T-helper 1 cell (primary cell): Measurements from ENCODE around the gene CLK1.
A peak's percentile ranks its signal among the peaks of the same experiment; 100 is the strongest.
"Not testable (repeated sequence)": the region's sequence is repeated elsewhere in the genome, so short reads cannot be mapped to it uniquely, and the experiment has no call there.

ENCODE experiments used
- DNase-seq, 5 donors: peaks; one replicate each; pipeline ENCODE4 v3.0.0-alpha.2; 2012 to 2020
- total RNA-seq, 4 donors: gene quantifications; one replicate each; lab custom pipeline; 2026; lab: John Stamatoyannopoulos, UW

Gene CLK1
- total RNA-seq, result 995 to 1,543 (median 1,463) reads per million in 4 donors

DNA sequence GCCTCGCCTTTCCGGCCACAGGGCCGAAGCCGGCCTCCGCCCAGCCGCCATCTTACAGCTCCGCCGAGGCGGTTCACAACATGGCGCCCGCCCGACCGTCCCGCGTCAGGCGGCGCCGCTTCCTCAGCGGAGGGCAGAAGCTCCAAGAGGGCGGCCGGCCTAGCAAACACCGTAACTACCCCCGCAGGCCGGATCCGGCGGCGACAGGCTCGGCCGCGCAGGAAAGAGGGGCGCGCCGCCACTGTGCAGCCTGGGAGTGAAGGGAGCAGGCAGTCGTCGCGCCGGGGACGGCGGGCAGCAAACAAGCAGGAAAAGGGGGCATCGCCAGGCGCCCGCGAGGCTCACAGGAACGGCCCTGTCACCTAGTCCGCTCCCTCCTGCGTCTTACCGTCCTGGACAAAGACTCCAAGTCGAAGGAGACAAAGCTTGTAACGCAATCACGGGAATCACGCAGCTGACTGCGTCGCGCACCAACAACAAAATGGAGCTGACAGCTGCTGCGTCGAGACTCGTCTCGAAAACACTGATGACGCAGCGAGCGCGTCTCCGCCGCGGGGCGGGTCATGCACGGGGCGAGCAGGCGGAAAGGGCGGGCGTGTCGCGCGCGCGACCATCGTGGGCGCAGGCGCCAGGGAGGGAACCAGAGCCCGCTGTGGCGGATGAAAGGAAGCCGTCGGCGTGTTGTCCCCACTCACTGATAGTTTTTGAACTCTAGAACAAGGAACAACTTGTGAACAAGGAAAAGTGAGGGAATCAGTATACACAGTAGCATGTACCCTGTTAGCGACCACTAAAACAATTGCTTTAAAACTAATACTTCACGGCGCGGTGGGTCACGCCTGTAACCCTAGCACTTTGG, at the start of gene CLK1:
Gene CLK1, minus strand, starts transcription at position 483 of the 859 bp plus-strand sequence. CDS start 2,796 bp downstream, outside the sequence.
- DNase-seq, result peak; percentile 89 to 97 (median 96)

DNA sequence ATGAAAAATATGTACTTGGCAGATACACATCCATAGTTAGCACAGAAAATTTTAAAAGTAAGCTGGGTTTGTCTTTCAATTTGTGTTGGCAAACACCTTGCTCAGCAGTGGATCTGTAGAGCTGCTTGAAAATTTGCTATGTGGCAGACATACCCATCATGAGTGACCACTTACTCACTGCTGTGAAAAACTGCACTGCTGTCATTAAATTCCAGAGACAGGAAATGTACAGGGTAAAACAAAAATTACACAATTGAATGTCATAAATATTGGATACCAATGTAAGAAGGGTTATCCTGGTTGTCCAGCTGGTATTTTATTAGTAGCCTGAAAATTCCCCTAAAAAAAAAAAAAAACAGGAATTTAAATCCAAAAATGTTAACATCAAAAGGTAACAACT, 49.2 kb upstream of the CLK1 start:
- DNase-seq, result no peak

DNA sequence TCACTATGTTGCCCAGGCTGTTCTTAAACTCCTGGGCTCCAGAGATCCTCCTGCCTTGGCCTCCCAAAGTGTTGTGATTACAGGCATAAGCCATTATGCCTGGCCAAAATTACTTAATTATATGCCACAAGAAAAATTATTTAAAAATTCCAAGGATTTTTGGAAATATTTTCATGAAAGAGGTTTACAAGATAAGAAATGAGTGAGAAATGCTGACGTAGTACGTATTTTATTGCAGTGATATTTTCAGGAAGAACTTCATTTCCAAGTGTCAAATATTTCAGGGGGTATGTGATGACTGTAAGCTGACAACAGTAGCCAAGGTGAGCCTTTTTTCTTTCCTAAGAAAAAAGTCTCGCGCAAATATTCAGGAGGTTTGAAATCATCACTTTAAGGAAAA, 45.5 kb upstream of the CLK1 start:
- no peak for DNase-seq

DNA sequence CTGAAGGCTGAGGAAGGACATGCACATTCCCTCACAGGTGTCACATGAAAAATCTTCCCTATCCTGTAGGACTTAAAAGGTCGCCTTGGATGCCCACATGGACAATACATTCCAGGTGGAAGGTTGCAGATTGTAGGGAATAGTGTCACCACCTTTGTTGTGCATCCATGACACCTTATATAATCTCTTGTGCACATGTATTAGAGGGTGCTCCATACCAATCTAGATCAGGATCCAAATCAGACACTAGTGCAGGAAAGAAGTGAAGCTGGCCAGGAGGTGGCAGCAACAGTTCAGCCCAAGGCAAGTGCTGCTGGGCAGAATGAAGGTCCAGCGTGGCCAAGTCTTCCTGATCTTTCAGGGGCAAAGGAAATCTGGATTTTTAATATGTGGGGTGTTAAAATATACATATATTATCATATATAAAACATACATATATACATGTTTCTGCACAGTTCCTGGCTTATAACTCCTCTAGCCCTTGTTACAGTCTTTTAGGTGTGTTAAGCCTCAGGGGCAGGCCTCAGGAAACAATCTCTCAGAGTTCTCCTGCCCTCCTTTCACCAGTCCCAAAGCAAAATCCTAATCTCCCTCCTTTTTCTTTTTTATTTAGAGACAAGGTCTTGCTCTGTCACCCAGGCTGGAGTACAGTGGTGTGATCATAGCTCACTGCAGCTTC, 41.3 kb upstream of the CLK1 start:
- peak in 4 of 5 donors; percentile 17 to 63 (median 22) for DNase-seq

DNA sequence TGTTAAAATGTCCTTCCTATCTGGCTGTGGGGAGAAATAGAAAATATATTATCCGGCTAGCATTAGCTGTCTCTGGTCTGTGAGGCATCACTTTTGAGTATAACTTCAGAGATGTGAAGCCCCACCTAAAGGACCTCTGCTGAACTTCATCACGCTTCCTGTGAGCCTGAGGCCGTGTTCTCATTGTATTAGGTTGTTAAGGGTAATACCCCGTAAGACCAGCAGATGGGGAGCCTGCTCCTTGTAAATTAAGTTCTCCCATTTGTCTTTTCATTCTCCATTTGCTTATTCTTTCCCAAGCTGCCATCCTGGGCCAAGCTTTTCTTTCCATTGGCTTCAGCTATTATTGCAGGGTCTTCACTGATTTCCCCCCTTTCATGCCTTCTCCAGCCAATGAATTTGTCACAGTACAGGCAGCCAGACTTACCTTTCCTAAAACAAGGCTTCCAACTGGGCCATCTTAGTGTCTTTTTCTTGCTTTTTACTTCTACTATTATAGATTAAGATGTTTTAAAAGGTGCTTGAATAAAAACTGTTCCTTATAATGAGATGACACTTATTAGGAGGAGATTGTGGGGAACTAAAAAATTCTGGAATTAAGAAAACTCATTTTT, 37.1 kb upstream of the CLK1 start:
- peak; percentile 36 to 86 (median 63) for DNase-seq

DNA sequence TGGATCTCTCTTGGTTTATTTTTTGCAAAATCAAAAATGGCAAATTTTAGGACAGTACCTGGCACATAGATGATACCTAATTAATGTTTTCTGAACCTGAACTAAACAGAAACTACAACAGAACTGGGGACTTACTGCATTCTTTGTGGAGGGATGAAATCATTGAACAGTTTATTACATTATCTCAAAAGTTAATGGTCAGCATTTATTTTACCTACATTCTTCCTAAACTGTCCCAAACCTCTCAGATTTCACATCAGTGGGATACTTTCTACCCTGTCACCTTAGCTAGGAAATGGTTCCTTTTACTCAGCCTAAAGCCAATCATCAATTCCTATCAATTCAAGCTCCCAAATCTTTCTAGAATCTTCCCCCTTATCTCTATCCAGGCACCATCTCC, 35.0 kb upstream of the CLK1 start:
- DNase-seq, result no peak

DNA sequence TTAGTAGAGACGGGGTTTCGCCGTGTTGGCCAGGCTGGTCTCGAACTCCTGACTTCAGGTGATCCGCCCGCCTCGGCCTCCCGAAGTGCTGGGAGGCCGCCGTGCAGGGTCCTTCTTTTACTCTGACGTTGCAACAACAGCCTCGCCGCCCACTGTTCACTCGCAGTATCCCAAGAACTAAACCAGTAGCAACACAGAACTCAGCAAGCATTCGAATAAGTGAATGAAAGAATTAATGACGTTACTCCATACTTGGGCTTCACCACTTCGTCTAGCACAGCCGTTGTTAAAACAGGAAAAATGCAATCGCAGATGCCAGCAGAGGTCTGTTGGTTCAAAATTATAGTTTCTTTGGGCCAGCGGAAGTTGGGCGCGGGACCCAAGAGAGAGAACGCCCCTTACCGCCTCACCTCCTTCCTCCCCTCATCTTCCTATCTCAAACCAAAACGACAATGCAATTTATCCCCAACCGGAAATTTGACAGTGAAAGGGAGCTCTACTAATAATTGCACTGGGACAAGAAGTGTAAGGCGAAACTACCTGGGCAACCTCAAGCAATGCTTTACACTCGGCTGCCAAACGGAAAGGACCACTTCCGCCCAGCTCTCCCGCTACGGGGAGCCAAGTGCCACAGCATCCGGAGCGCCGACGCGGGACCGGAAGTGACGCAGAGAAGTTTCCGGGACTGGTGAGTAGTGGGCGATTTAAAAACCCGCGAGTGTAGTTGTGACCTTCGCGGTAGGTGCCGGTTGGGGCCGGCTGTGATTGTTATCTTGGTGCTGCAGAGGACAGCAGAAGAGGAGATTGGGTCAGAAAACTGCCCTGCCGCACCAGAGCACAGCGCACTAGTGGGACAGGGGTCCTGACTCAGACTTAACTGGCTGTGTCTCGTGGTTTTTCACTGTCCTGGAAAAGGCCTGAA, 24.5 kb upstream of the CLK1 start, which contains the start of the genes NIF3L1 and PPIL3:
Gene NIF3L1, plus strand, starts transcription at position 668 of the 922 bp plus-strand sequence. CDS start 2,573 bp downstream, outside the sequence.
Gene PPIL3, minus strand, starts transcription at position 374 of the 922 bp plus-strand sequence. CDS start 1,462 bp downstream, outside the sequence.
- DNase-seq, result peak; percentile 88 to 99 (median 93)

DNA sequence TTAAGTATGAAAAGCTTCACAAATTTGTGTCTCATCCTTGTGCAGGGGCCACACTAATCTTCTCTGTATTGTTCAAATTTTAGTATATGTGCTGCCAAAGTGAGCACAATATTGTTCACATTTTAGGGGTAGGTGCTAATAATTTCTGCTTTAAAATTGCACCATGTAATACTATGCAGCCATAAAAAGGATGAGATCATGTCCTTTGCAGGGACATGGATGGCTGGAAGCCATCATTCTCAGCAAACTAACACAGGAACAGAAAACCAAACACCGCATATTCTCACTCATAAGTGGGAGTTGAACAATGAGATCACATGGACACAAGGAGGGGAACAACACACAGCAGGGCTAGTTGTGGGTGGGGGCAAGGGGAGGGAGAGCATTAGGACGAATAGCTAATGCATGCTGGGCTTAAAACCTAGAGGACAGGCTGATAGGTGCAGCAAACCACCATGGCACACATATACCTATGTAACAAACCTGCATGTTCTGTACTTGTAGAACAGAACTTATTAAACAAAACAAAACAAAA, 17.3 kb upstream of the CLK1 start:
- DNase-seq, result not testable (repeated sequence)

DNA sequence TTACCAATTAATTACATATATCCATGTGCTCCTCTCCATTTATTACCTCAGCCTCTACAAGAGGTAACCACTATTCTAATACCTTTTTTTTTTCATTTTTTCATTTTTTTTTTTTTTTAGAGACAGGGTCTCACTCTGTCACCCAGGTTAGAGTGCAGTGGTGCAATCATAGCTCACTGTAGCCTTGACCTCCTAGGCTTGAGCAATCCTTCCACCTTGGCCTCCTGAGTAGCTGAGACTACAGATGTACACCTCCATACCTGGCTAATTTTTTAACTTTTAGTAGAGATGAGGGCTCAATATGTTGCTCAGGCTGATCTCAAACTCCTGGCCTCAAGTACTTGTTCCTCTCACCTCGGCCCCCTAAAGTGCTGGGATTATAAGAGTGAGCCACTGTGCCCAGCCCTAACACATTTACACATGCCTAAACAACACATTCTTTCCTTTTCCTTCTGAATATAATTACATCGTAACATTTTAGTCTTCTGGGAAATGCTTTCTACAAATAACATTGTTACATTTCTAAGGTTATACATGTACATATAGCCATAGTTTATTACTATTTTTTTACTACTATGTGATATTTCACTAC, 13.9 kb upstream of the CLK1 start:
- no peak for DNase-seq

DNA sequence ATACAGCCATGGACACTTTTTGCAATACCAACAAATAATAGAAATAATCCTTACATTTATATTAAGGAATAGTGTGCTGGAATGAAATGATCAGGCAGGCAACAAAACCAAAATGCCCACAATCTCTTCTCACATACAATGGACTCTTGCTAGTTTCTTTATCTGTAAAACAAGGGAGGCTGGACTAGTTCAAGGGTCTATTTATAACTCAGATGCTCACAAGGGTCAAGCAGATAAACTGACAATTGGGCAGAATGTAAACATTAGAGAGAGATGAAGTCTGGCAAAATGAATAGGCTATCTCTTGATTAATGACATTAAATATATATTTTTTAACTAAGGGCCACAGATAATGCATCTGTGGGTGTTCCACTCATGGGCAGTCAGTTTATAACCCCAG, 13.0 kb upstream of the CLK1 start:
- no peak for DNase-seq

DNA sequence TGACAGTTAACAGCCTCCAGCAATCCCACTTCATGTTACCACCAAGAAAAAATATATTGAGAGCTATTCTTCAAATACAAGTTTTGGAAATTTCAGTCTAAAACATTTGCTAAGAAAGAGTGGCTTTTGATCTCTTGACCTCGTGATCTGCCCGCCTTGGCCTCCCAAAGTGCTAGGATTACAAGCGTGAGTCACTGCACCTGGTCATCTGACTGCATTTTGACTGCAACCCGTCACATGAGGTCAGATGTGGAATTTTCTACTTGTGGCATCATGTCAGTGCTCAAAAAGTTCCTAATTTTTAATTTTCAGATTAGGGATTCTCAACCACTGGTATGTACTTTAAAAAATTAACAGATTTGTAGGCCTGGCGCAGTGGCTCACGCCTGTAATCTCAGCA, 9.1 kb upstream of the CLK1 start:
- no peak for DNase-seq

DNA sequence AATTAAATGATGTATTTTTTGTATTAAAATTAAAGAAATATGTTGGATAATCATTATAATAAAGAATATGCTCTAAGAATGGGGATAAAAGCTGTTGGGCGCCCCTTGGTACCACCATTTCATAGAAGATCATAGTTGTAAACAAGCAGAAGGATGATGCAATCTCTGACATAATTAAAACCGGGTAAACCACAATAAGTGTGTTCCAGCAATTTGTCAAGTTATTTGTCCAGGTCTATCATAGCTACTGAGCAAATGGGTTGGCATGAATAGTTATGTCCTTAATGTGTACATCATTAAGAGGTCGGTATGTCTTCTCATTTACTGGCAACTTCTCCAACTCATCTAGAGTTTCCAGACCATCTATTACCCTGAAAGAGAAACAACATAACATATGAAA, 6.7 kb upstream of the CLK1 start:
- DNase-seq, result peak in 1 of 5 donors; percentile 39

DNA sequence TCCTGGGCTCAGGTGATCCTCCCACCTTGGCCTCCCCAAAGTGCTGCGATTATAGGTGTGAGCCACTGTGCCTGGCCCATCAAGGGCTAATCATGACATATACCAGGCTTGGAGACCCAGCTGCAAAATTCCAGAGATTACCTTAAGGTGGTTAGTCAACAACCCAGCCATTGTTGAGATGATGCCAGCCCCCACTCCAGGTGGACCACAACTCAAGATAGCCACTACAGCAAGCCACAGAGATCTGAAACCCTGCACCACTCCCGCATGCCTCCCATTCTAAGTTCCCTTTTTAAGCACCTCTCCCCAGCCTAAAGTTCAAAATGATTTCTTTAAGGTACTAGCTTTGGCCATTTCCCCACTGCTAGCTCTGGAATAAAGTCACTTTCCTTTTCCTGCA, 4.6 kb upstream of the CLK1 start:
- no peak for DNase-seq

DNA sequence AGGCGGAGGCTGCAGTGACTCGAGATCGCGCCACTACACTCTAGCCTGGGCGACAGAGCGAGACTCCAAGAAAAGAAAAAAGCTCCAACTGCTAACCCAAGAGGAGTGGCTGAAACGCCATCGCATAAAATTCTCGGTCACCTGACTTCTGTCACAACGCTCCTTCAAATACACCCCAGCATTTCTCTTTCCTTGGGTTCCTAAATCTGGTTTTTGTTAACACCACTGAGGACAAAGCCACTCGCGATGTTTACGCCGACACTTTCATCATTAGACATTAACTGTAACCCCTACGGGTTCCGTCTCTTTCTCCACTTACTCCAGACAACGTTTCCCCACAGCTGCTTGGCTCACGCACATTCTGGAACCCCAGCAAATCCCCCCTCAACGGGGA, 679 bp downstream of the CLK1 start:
- peak in 2 of 5 donors; percentile 10 to 24 for DNase-seq

DNA sequence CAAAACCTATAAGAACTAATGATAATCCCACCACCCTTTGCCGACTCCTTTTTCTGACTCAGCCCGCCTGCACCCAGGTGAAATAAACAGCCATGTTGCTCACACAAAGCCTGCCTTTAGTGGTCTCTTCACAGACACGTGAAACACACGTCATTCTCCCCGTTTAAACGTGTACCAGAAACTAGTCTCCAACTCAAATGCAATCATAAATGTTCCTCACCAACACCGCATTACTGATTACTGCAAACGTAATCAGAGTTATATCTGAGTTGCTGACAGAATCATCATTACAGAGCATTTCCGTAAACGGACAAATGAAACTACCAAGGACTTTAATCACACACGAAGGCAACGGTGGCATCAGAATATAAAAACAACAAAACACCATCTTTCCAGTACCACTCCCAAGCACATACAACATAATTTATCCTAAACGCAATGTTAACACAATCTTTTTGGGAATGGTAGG, 1.9 kb downstream of the CLK1 start:
- peak in 4 of 5 donors; percentile 44 to 72 (median 54) for DNase-seq

DNA sequence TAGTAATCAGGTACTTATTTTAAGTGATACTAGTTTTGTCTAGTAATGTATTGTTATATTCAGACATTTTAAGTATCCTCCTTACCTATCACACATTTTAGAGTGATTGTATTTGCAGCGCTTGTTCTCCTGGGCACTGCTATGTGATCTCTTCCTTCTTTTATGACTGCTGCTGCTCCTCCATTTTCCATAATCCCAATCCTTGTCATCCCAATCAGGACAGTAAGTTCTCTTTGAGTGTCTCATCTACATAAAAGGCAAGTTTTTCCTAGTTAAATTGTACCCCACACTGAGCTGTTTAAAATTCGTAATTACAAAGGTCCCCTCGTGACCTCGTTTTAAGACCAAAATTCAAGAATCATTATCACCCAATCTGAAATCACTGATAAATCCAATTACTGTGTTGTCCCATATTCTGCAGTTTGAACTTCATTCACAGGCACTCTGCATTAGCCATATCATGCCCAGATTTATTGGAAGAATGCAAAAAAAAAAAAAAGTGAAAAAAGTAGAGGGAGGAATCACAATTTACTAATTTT, 2.8 kb downstream of the CLK1 start:
- DNase-seq, result no peak

DNA sequence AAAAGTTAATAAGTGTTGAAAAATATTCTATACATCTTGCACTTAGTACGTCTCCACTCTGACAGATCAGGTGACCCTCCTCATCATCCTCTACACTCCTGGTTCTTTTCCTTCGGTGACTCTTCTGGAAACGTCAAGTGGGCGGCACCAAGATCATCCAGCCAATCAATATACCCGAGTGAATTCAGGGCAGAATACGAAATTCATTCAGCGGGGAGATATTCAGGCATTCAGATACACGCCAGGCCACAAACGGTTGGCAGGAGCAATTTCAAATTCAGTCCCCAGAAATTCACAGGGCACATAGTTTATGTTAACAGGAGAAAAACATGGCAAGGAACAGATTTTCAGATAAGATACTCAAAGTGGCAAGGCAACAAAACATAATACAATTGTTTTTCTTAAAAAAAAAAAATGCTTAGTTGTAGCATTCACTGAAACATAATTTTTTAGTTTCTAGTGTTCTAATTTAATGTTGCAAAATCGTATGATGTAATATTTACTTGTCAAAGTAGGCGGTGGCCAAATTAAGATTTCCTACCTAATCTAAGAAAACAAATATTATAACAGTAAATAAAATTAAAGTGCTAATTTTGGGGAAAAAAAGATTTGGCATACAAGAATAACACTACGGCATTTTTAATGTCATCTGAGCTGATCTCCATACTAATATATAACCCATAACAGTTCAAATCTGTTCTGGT, 4.2 kb downstream of the CLK1 start:
- peak in 1 of 5 donors; percentile 23 for DNase-seq

DNA sequence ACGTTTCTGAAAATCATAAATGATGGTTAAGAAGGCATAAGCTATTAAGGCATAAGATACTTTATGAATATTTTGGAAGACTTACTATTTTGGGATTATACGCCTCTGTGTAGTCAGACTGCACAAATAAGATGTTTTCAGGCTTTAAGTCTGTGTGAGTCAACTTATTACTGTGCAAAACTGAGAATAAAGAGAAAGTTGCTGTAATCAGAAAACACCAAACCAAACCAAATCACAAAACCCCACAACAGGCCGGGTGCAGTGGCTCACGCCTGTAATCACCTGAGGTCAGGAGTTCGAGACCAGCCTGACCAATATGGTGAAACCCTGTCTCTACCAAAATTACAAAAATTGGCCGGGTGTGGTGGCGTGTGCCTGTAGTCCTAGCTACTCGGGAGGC, 7.7 kb downstream of the CLK1 start:
- no peak for DNase-seq

DNA sequence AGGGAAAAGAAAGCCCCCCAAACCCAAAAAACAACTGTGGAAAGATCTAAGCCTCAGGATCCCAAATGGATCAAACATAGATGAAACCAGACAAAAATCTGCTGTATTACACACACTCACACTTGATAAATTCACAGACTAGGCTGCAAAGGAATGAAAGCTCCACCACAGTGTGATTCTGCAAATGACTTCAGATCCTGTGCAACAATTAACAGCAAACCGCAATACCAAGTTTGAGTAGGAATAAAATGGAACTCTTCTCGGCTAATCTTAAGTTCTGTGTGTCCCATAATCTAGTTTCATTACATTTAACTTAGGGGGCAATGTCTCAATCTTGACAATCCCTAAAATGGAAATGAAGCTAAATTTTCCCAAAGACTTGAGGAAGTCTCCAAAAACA, 11.9 kb downstream of the CLK1 start:
- DNase-seq, result no peak
